ENCODE measurements around the gene FRMD1. TPM values are rescaled to one million over a fixed set of nuclear protein-coding genes. Genes with fewer than 3 reads are reported as not detected.

FRMD1 gene
- total RNA-seq, 1 experiment from 2014 or later, result not detected

GRCh38 chr6:168100803-168101589 lies 22.0 kb upstream of the FRMD1 start:
- no peaks in the 10 kb centered on the region for H3K9me3 ChIP-seq
- no peaks in the 10 kb centered on the region for H3K36me3 ChIP-seq
- no peak for DNase-seq
- H3K4me3 ChIP-seq, result no peak overlapping the region
- no peaks in the 10 kb centered on the region for H3K27me3 ChIP-seq

- no peaks in the 10 kb centered on the region for H3K27me3 ChIP-seq
- no peaks in the 10 kb centered on the region for H3K9me3 ChIP-seq
- no peak for DNase-seq
- no peaks in the 10 kb centered on the region for H3K36me3 ChIP-seq
- H3K4me3 ChIP-seq, result no peak overlapping the region
Measured at GRCh38 chr6:168100011-168100802, 21.2 kb upstream of the FRMD1 start.

GRCh38 chr6:168099201-168100010 lies 20.4 kb upstream of the FRMD1 start:
- H3K36me3 ChIP-seq, result no peaks in the 10 kb centered on the region
- no peaks in the 10 kb centered on the region for H3K9me3 ChIP-seq
- no peak overlapping the region for H3K4me3 ChIP-seq
- H3K27me3 ChIP-seq, result no peaks in the 10 kb centered on the region
- DNase-seq, result no peak

- Histone ChIP-seq H3K27me3 (no peaks in the 10 kb centered on the region), H3K36me3 (no peaks in the 10 kb centered on the region), H3K9me3 (no peaks in the 10 kb centered on the region), H3K4me3 (no peak overlapping the region)
- DNase-seq, result no peak
Measured at GRCh38 chr6:168098431-168098861, 19.4 kb upstream of the FRMD1 start.

- Histone ChIP-seq H3K36me3 (no peaks in the 10 kb centered on the region), H3K27me3 (no peaks in the 10 kb centered on the region)
- DNase-seq, result no peak
Measured at GRCh38 chr6:168097621-168098430, 18.8 kb upstream of the FRMD1 start.

GRCh38 chr6:168097221-168097620 lies 18.2 kb upstream of the FRMD1 start:
- H3K9me3 ChIP-seq, result no peaks in the 10 kb centered on the region
- no peaks in the 10 kb centered on the region for H3K27me3 ChIP-seq
- H3K4me3 ChIP-seq, result no peak overlapping the region
- no peak for DNase-seq
- H3K36me3 ChIP-seq, result no peaks in the 10 kb centered on the region

More at GRCh38 chr6:168097621-168098430, 18.8 kb upstream of the FRMD1 start:
- Histone ChIP-seq H3K9me3 (no peaks in the 10 kb centered on the region), H3K4me3 (no peak overlapping the region)

GRCh38 chr6:168096271-168096764 lies 17.3 kb upstream of the FRMD1 start:
- Histone ChIP-seq H3K36me3 (no peaks in the 10 kb centered on the region), H3K27me3 (no peaks in the 10 kb centered on the region), H3K4me3 (no peak overlapping the region), H3K9me3 (no peaks in the 10 kb centered on the region)
- DNase-seq, result no peak

- Histone ChIP-seq H3K36me3 (no peaks in the 10 kb centered on the region), H3K9me3 (no peaks in the 10 kb centered on the region), H3K27me3 (no peaks in the 10 kb centered on the region), H3K4me3 (no peak overlapping the region)
- no peak for DNase-seq
Measured at GRCh38 chr6:168095716-168096250, 16.8 kb upstream of the FRMD1 start.

- no peak overlapping the region for H3K4me3 ChIP-seq
- no peaks in the 10 kb centered on the region for H3K36me3 ChIP-seq
- no peak for DNase-seq
- no peaks in the 10 kb centered on the region for H3K27me3 ChIP-seq
- no peaks in the 10 kb centered on the region for H3K9me3 ChIP-seq
Measured at GRCh38 chr6:168095171-168095691, 16.2 kb upstream of the FRMD1 start.

- H3K4me3 ChIP-seq, result no peak overlapping the region
- H3K27me3 ChIP-seq, result no peaks in the 10 kb centered on the region
- DNase-seq, result no peak
- H3K9me3 ChIP-seq, result no peaks in the 10 kb centered on the region
- no peaks in the 10 kb centered on the region for H3K36me3 ChIP-seq
Measured at GRCh38 chr6:168093634-168094033, 14.6 kb upstream of the FRMD1 start.

GRCh38 chr6:168093071-168093505 lies 14.1 kb upstream of the FRMD1 start:
- DNase-seq, result no peak
- no peaks in the 10 kb centered on the region for H3K9me3 ChIP-seq
- H3K27me3 ChIP-seq, result no peaks in the 10 kb centered on the region

GRCh38 chr6:168092541-168092940 lies 13.5 kb upstream of the FRMD1 start:
- no peaks in the 10 kb centered on the region for H3K9me3 ChIP-seq
- no peak for DNase-seq
- no peak overlapping the region for H3K4me3 ChIP-seq
- H3K36me3 ChIP-seq, result no peaks in the 10 kb centered on the region
- no peaks in the 10 kb centered on the region for H3K27me3 ChIP-seq

More at GRCh38 chr6:168093071-168093505, 14.1 kb upstream of the FRMD1 start:
- no peak overlapping the region for H3K4me3 ChIP-seq
- H3K36me3 ChIP-seq, result no peaks in the 10 kb centered on the region

- Histone ChIP-seq H3K36me3 (no peaks in the 10 kb centered on the region), H3K9me3 (no peaks in the 10 kb centered on the region), H3K27me3 (no peaks in the 10 kb centered on the region), H3K4me3 (no peak overlapping the region)
- no peak for DNase-seq
Measured at GRCh38 chr6:168091381-168092264, 12.6 kb upstream of the FRMD1 start.

- no peak for DNase-seq
Measured at GRCh38 chr6:168090706-168091105, 11.7 kb upstream of the FRMD1 start.

More at GRCh38 chr6:168090706-168091105, 11.7 kb upstream of the FRMD1 start:
- Histone ChIP-seq H3K4me3 (no peak overlapping the region), H3K36me3 (no peaks in the 10 kb centered on the region), H3K9me3 (no peaks in the 10 kb centered on the region), H3K27me3 (no peaks in the 10 kb centered on the region)

Measured in MG63 (cell line).